Adrenal gland (tissue), 12 donors: ENCODE measurements around the gene DCAF17. TPM values are rescaled to one million over a fixed set of nuclear protein-coding genes. Genes with fewer than 3 reads are reported as not detected.
"Not testable (repeated sequence)": the region's sequence is repeated elsewhere in the genome, so short reads cannot be mapped to it uniquely, and the experiment has no call there.

Experiments
- DNase-seq, 7 donors: peaks; one replicate each; pipeline ENCODE4 v3.0.0-alpha.2; 2019 to 2020
- H3K27ac ChIP-seq, 5 donors: fragments of 200-600 bp; sonication (generic) in 4 of 5; 1 replicate in 3 of 5; 2 replicates in 2 of 5; pipeline versions ENCODE4 v1.5.1 to v1.8.0; 2016 to 2020; ENCODE audit warnings: mild to moderate bottlenecking in 1 of 5
- H3K27me3 ChIP-seq: fragments of 200-600 bp; 2 replicates; pipeline ENCODE4 v1.8.0; 2021
- H3K36me3 ChIP-seq, 2 donors: fragments of 200-600 bp; replicated peaks in 1 of 2; 1 replicate in 1 of 2; 2 replicates in 1 of 2; pipeline versions ENCODE4 v1.5.1 to v1.8.0; 2018 to 2022
- H3K4me1 ChIP-seq, 2 donors: fragments of 200-600 bp; replicated peaks in 1 of 2; 1 replicate in 1 of 2; 2 replicates in 1 of 2; pipeline versions ENCODE4 v1.5.1 to v1.8.0; 2018 to 2021
- H3K4me3 ChIP-seq, 4 donors: fragments of 200-600 bp; sonication (generic) in 3 of 4; one replicate each; pipeline ENCODE4 v1.5.1; 2016 to 2018
- H3K9me3 ChIP-seq, 3 donors: fragments of 200-600 bp; sonication (generic) in 1 of 3; replicated peaks in 1 of 3; 1 replicate in 2 of 3; 2 replicates in 1 of 3; pipeline versions ENCODE4 v1.5.1 to v1.8.0; 2016 to 2021
- CTCF ChIP-seq, 6 experiments: fragments of 450-650 bp in 4 of 6; fragments of 200-600 bp in 2 of 6; sonication (generic) in 1 of 6; IDR thresholded peaks; 1 replicate in 5 of 6; 2 replicates in 1 of 6; pipeline versions ENCODE4 v1.5.1 to v1.8.0; 2016 to 2021; ENCODE audit warnings: antibody characterized with exemption in 6 of 6, mild to moderate bottlenecking in 2 of 6, moderate library complexity in 1 of 6
- POLR2A ChIP-seq, 2 donors: fragments of 450-650 bp; IDR thresholded peaks; one replicate each; pipeline ENCODE4 v1.6.1; 2017; ENCODE audit warnings: antibody characterized with exemption in 2 of 2, mild to moderate bottlenecking in 2 of 2, moderate library complexity in 1 of 2
- WGBS, 4 donors: extraction: QIAGEN DNeasy Blood & Tissue Kit in 2 of 4; methylation state at CpG; one replicate each; pipeline versions ENCODE4 v1.1.5 to v1.1.7; 2013 to 2017; 5-methylcytosine and 5-hydroxymethylcytosine counted together
- intact Hi-C, 2 donors: fragments of 100-400 bp; cut with DNase I; formaldehyde crosslinking; loops; one replicate each; pipeline versions ENCODE4 v1.14.1 to v1.15.0; 2022 to 2023
- polyA plus RNA-seq, 3 donors: library from polyadenylated mRNA; stranded (reverse); fragments of 200-250 nt in 2 of 3; fragments of 350-450 nt in 1 of 3; fragmentation: Illumina TruSeq in 1 of 3; extraction: RNeasy Lipid Tissue Mini Kit (QIAGEN cat#74804) in 1 of 3; gene quantifications; one replicate each; pipeline ENCODE4 v1.2.3, GENCODE V29; 2013 to 2014
- total RNA-seq, 9 donors: library from RNA; depleted of rRNA in 4 of 9; stranded (reverse); fragments of >200 nt in 4 of 9; fragments of 120-200 nt in 1 of 9; fragmentation: NEBNext Ultra II Directional in 1 of 9; extraction: Animal tissue kit (Norgen Biotek cat#: 25700) in 1 of 9; gene quantifications; one replicate each; pipeline versions ENCODE4 v1.1.0 to v1.2.4, GENCODE V29; 2013 to 2023
- donor health status: healthy with polysubstance abuse.
- donor health status: Bipolar disorder and iron deficiency.
- donor health status: DM: yes; HTN: yes; CAD: no.
- donor health status: DM: no; HTN: no; CAD: no.
- donor health status: DM: no; HTN: no; CAD: no.
- donor health status: DM: yes; HTN: yes; CAD: no.

DCAF17 gene
- total and polyA plus RNA-seq, 12 donors, result 2.6 to 21.9 (median 15.9) TPM

GRCh38 chr2:171523088-171524017 lies 89.3 kb downstream of the DCAF17 start:
- DNase-seq, result peak; percentile 72 to 89 (median 86)
- TF ChIP-seq CTCF (IDR thresholded peaks at IDR 0.05) (no peak), POLR2A (IDR thresholded peaks at IDR 0.05) (peak; percentile 27 to 74)
- Histone ChIP-seq H3K36me3 (no peaks in the 10 kb centered on the region), H3K9me3 (no peaks in the 10 kb centered on the region), H3K4me1 (peaks cover 7 to 24% of the 10 kb centered on the region in 2 donors), H3K27ac (peak overlapping the region; percentile 71 to 95 (median 87)), H3K4me3 (peak overlapping the region; percentile 70 to 98 (median 74)), H3K27me3 (no peaks in the 10 kb centered on the region)
- WGBS, 4 donors, result 0 to 1% (median 0%) methylated on average over 25 to 62 of the region's 62 CpGs
- intact Hi-C loops, result loop anchor here (10.0 kb wide), 1 partner anchor 89 kb away; the partner anchor contains the start of genes DCAF17 (in 2 of the 2) and METTL8 (in 2 of the 2)

- 13 to 27% (median 22%) methylated on average over 5 to 6 of the region's 6 CpGs for WGBS, 4 donors
- Histone ChIP-seq H3K36me3 (no peaks in the 10 kb centered on the region), H3K4me3 (peak overlapping the region in 2 of 4 donors; percentile 72 to 75)
Measured at GRCh38 chr2:171524018-171524401, 90.0 kb downstream of the DCAF17 start.

GRCh38 chr2:171529914-171530313 lies 95.9 kb downstream of the DCAF17 start:
- WGBS, 4 donors, result 85 to 100% (median 99%) methylated on average over 1 of the region's 1 CpG
- peak overlapping the region in 3 of 5 donors; percentile 27 to 63 (median 40) for H3K27ac ChIP-seq
- intact Hi-C loops, result loop anchor here (10.0 kb wide), 1 partner anchor 95 kb away; the partner anchor contains the start of genes DCAF17 (in 2 of the 2) and METTL8 (in 2 of the 2)
- no peaks in the 10 kb centered on the region for H3K36me3 ChIP-seq
- peak in 1 of 7 donors; percentile 14 for DNase-seq
- no peak for TF ChIP-seq POLR2A (IDR thresholded peaks at IDR 0.05)
- peak; percentile 18 to 44 (median 42) for TF ChIP-seq CTCF (IDR thresholded peaks at IDR 0.05)
- H3K27me3 ChIP-seq, result no peaks in the 10 kb centered on the region
- no peak overlapping the region for H3K4me3 ChIP-seq
- H3K4me1 ChIP-seq, result peaks cover 19 to 31% of the 10 kb centered on the region in 2 donors
- no peaks in the 10 kb centered on the region for H3K9me3 ChIP-seq

More at GRCh38 chr2:171524018-171524401, 90.0 kb downstream of the DCAF17 start:
- DNase-seq, result peak in 3 of 7 donors; percentile 23 to 41 (median 27)
- H3K27me3 ChIP-seq, result no peaks in the 10 kb centered on the region
- H3K4me1 ChIP-seq, result peaks cover 7 to 24% of the 10 kb centered on the region in 2 donors
- intact Hi-C loops, result loop anchor here (10.0 kb wide), 1 partner anchor 89 kb away; the partner anchor contains the start of genes DCAF17 (in 2 of the 2) and METTL8 (in 2 of the 2)
- TF ChIP-seq POLR2A (IDR thresholded peaks at IDR 0.05) (no peak), CTCF (IDR thresholded peaks at IDR 0.05) (no peak)
- H3K27ac ChIP-seq, result peak overlapping the region; percentile 71 to 95 (median 87)
- no peaks in the 10 kb centered on the region for H3K9me3 ChIP-seq

GRCh38 chr2:171530378-171530777 lies 96.4 kb downstream of the DCAF17 start:
- Histone ChIP-seq H3K27ac (peak overlapping the region in 3 of 5 donors; percentile 27 to 63 (median 40)), H3K4me1 (peaks cover 19 to 27% of the 10 kb centered on the region in 2 donors)
- peak in 1 of 7 donors; percentile 21 for DNase-seq

GRCh38 chr2:171530859-171531258 lies 96.8 kb downstream of the DCAF17 start:
- intact Hi-C loops, H3K27me3 ChIP-seq, H3K36me3 ChIP-seq, DNase-seq, H3K9me3 ChIP-seq: not testable (repeated sequence)
- Histone ChIP-seq H3K27ac (peak overlapping the region in 3 of 5 donors; percentile 27 to 63 (median 40)), H3K4me3 (peak overlapping the region in 1 of 4 donors; percentile 8), H3K4me1 (peaks cover 19 to 27% of the 10 kb centered on the region in 2 donors)
- 50 to 93% (median 86%) methylated on average over 1 of the region's 1 CpG for WGBS, 4 donors

More at GRCh38 chr2:171530378-171530777, 96.4 kb downstream of the DCAF17 start:
- TF ChIP-seq POLR2A (IDR thresholded peaks at IDR 0.05), result no peak
- TF ChIP-seq CTCF (IDR thresholded peaks at IDR 0.05), result no peak
- 36 to 45% (median 38%) methylated on average over 4 of the region's 4 CpGs for WGBS, 4 donors
- no peaks in the 10 kb centered on the region for H3K27me3 ChIP-seq
- no peaks in the 10 kb centered on the region for H3K9me3 ChIP-seq
- no peak overlapping the region for H3K4me3 ChIP-seq
- no peaks in the 10 kb centered on the region for H3K36me3 ChIP-seq
- intact Hi-C loops, result no loop called here
